PC-3 (cell line): ENCODE measurements around the gene HEATR9. TPM values are rescaled to one million over a fixed set of nuclear protein-coding genes. Genes with fewer than 3 reads are reported as not detected.
A peak's percentile ranks its signal among the peaks of the same experiment; 100 is the strongest.

ENCODE experiments used
- ATAC-seq: fragments of 200-7000 bp; cut with Tn5 transposase; 2 replicates; pipeline ENCODE4 v1.9.1; 2020; ENCODE audit warnings: mild to moderate bottlenecking, moderate library complexity
- BruUV-seq: library from RNA; stranded (reverse); fragments of 400-500 nt; replicated peaks from 2 replicates; lab custom pipeline; 2021; lab: Mats Ljungman, UMichigan
- CTCF ChIA-PET: fragments of 300-600 bp; sonication (Branson Sonifier 250); formaldehyde crosslinking; loops from one replicate; lab custom pipeline; 2022; ENCODE audit warnings: antibody characterized with exemption; lab: Charles Lee
- POLR2A ChIA-PET: fragments of 300-600 bp; sonication (Branson Sonifier 250); formaldehyde crosslinking; loops from one replicate; lab custom pipeline; 2022; ENCODE audit warnings: antibody characterized with exemption; ENCODE audit not compliant: unreplicated experiment; lab: Charles Lee
- DNase-seq: peaks from one replicate; pipeline ENCODE4 v3.0.0-alpha.2; 2015
- H2AFZ ChIP-seq: fragments of 300-600 bp; sonication (generic); 2 replicates; pipeline ENCODE4 v1.6.0; 2016; ENCODE audit warnings: antibody characterized with exemption, low read length
- H3F3A ChIP-seq: fragments of 300-600 bp; sonication (generic); one replicate; pipeline ENCODE4 v1.6.0; 2017; ENCODE audit warnings: antibody characterized with exemption, low read length, control low read depth, mild to moderate bottlenecking; ENCODE audit not compliant: unreplicated experiment
- H3K27ac ChIP-seq: fragments of 300-600 bp; sonication (generic); 2 replicates; pipeline ENCODE4 v1.5.1; 2016; ENCODE audit warnings: mild to moderate bottlenecking, low read length
- H3K27me3 ChIP-seq: fragments of 300-600 bp; sonication (generic); 2 replicates; pipeline ENCODE4 v1.6.1; 2016; ENCODE audit warnings: low read length, mixed read lengths
- H3K36me3 ChIP-seq: fragments of 300-600 bp; sonication (generic); 2 replicates; pipeline ENCODE4 v1.6.1; 2016; ENCODE audit warnings: low read depth, mixed run types, low read length, mixed read lengths
- H3K4me1 ChIP-seq: fragments of 300-600 bp; sonication (generic); 2 replicates; pipeline ENCODE4 v1.5.1; 2016; ENCODE audit warnings: low read length; ENCODE audit not compliant: insufficient read depth
- H3K4me2 ChIP-seq: fragments of 300-600 bp; sonication (generic); 2 replicates; pipeline ENCODE4 v1.6.0; 2016; ENCODE audit warnings: low read length
- H3K4me3 ChIP-seq: fragments of 300-600 bp; sonication (generic); 2 replicates; pipeline ENCODE4 v1.5.1; 2016; ENCODE audit warnings: mild to moderate bottlenecking, low read length, mixed read lengths
- H3K79me2 ChIP-seq: fragments of 300-600 bp; sonication (generic); 2 replicates; pipeline ENCODE4 v1.6.1; 2017; ENCODE audit warnings: low read length, mixed read lengths
- H3K9ac ChIP-seq: fragments of 300-600 bp; sonication (generic); 2 replicates; pipeline ENCODE4 v1.6.0; 2016; ENCODE audit warnings: mild to moderate bottlenecking, low read length
- H3K9me2 ChIP-seq: fragments of 300-600 bp; sonication (generic); replicated peaks from 2 replicates; pipeline ENCODE4 v1.6.1; 2016; ENCODE audit warnings: mixed run types, low read length, mixed read lengths
- H3K9me3 ChIP-seq: fragments of 300-600 bp; sonication (generic); 2 replicates; pipeline ENCODE4 v1.6.1; 2016; ENCODE audit warnings: low read length, mixed read lengths
- H4K20me1 ChIP-seq: fragments of 300-600 bp; sonication (generic); 2 replicates; pipeline ENCODE4 v1.6.1; 2016; ENCODE audit warnings: low read length, mixed read lengths
- CTCF ChIP-seq: fragments of 300-600 bp; sonication (generic); conservative IDR thresholded peaks from 2 replicates; pipeline ENCODE4 v1.5.1; 2017; ENCODE audit warnings: antibody characterized with exemption, low read depth, mild to moderate bottlenecking, low read length
- EZH2 ChIP-seq: fragments of 300-600 bp; sonication (generic); IDR thresholded peaks from one replicate; pipeline ENCODE4 v1.6.1; 2017; ENCODE audit warnings: antibody characterized with exemption, mild to moderate bottlenecking, low read length; ENCODE audit not compliant: unreplicated experiment
- EZH2phosphoT487 ChIP-seq: fragments of 300-600 bp; sonication (generic); IDR thresholded peaks from 2 replicates; pipeline ENCODE4 v1.6.1; 2018; ENCODE audit warnings: mild to moderate bottlenecking, antibody characterized with exemption, low read length, borderline replicate concordance
- intact Hi-C: fragments of 100-400 bp; cut with micrococcal nuclease; formaldehyde crosslinking; loops from 2 replicates; pipeline ENCODE4 v1.9.0; 2023
- total RNA-seq: library from RNA; depleted of rRNA; stranded (reverse); fragments of >200 nt; gene quantifications from 2 replicates; pipeline ENCODE4 v1.2.3, GENCODE V29; 2014

Gene HEATR9
- total RNA-seq, 1 experiment from 2014 or later: not detected

GRCh38 chr17:35812456-35812855 lies 56.2 kb downstream of the HEATR9 start:
- H3K4me2 ChIP-seq: no peak overlapping the region
- no TSS peak for BruUV-seq
- no peaks in the 10 kb centered on the region for H3K27me3 ChIP-seq
- peaks cover 25% of the 10 kb centered on the region for H3K4me1 ChIP-seq
- no peak overlapping the region for H3K9ac ChIP-seq
- ATAC-seq (no peak), DNase-seq (no peak)
- intact Hi-C loops: no loop called here
- peaks cover 36% of the 10 kb centered on the region for H4K20me1 ChIP-seq
- no peaks in the 10 kb centered on the region for H3F3A ChIP-seq
- ChIA-PET POLR2A (no interaction called here), CTCF (no interaction called here)
- peaks cover 13% of the 10 kb centered on the region; the same call in 1 of the 2 replicates for H3K36me3 ChIP-seq
- H3K79me2 ChIP-seq: peaks cover 82% of the 10 kb centered on the region
- TF ChIP-seq EZH2 (no peak), EZH2phosphoT487 (no peak), CTCF (no peak)
- H3K4me3 ChIP-seq: no peak overlapping the region
- H3K9me3 ChIP-seq: no peaks in the 10 kb centered on the region
- H3K27ac ChIP-seq: no peak overlapping the region
- no peak overlapping the region for H2AFZ ChIP-seq
- no peaks in the 10 kb centered on the region for H3K9me2 ChIP-seq

- ChIA-PET POLR2A (no interaction called here), CTCF (no interaction called here)
- no peak for ATAC-seq
- H3K27ac ChIP-seq: no peak overlapping the region
- no peaks in the 10 kb centered on the region for H3K9me3 ChIP-seq
- TF ChIP-seq EZH2phosphoT487 (no peak), CTCF (no peak), EZH2 (no peak)
- H3K4me1 ChIP-seq: peaks cover 31% of the 10 kb centered on the region
- no peaks in the 10 kb centered on the region for H3K27me3 ChIP-seq
- H3K4me2 ChIP-seq: peak overlapping the region; percentile 97
- no peaks in the 10 kb centered on the region for H3F3A ChIP-seq
- H3K4me3 ChIP-seq: peak overlapping the region; percentile 97; the same call in 1 of the 2 replicates
- peaks cover 8% of the 10 kb centered on the region; the same call in 1 of the 2 replicates for H3K36me3 ChIP-seq
- no peaks in the 10 kb centered on the region for H3K9me2 ChIP-seq
- H3K79me2 ChIP-seq: peaks cover 75% of the 10 kb centered on the region
- H4K20me1 ChIP-seq: peaks cover 30% of the 10 kb centered on the region
- no peak for DNase-seq
- intact Hi-C loops: no loop called here
- H2AFZ ChIP-seq: no peak overlapping the region
- H3K9ac ChIP-seq: no peak overlapping the region
- no TSS peak for BruUV-seq
Observed at GRCh38 chr17:35811759-35812158, 56.9 kb downstream of the HEATR9 start.

GRCh38 chr17:35809855-35810461 lies 58.7 kb downstream of the HEATR9 start:
- Histone ChIP-seq H3K27ac (peak overlapping the region; percentile 88), H3K9ac (peak overlapping the region; percentile 93), H3F3A (no peaks in the 10 kb centered on the region), H3K4me3 (peak overlapping the region; percentile 97), H3K9me3 (no peaks in the 10 kb centered on the region), H3K36me3 (peaks cover 8% of the 10 kb centered on the region; the same call in 1 of the 2 replicates), H4K20me1 (peaks cover 24% of the 10 kb centered on the region), H2AFZ (no peak overlapping the region), H3K9me2 (no peaks in the 10 kb centered on the region), H3K4me1 (peaks cover 31% of the 10 kb centered on the region), H3K79me2 (peaks cover 57% of the 10 kb centered on the region), H3K27me3 (no peaks in the 10 kb centered on the region), H3K4me2 (peak overlapping the region; percentile 97)
- no peak for ATAC-seq
- ChIA-PET POLR2A (interaction anchor here (1.5 kb wide), 1 partner anchor 46 kb away, joined by 6 read pairs; no protein-coding TSS in a partner anchor), CTCF (no interaction called here)
- BruUV-seq: no TSS peak
- no peak for DNase-seq
- intact Hi-C loops: loop anchor here (5.0 kb wide), 1 partner anchor 558 kb away; no protein-coding TSS in a partner anchor
- TF ChIP-seq CTCF (no peak), EZH2 (no peak), EZH2phosphoT487 (no peak)
